ENCODE results near the gene ABLIM1.

GRCh38 chr10:114541797-114542160, 116.3 kb downstream of the ABLIM1 start:
- TF ChIP-seq, protein P1, sequence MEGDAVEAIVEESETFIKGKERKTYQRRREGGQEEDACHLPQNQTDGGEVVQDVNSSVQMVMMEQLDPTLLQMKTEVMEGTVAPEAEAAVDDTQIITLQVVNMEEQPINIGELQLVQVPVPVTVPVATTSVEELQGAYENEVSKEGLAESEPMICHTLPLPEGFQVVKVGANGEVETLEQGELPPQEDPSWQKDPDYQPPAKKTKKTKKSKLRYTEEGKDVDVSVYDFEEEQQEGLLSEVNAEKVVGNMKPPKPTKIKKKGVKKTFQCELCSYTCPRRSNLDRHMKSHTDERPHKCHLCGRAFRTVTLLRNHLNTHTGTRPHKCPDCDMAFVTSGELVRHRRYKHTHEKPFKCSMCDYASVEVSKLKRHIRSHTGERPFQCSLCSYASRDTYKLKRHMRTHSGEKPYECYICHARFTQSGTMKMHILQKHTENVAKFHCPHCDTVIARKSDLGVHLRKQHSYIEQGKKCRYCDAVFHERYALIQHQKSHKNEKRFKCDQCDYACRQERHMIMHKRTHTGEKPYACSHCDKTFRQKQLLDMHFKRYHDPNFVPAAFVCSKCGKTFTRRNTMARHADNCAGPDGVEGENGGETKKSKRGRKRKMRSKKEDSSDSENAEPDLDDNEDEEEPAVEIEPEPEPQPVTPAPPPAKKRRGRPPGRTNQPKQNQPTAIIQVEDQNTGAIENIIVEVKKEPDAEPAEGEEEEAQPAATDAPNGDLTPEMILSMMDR (conservative IDR thresholded peaks at IDR 0.05 in 1 of 2, IDR thresholded peaks at IDR 0.05 in 1 of 2; ENCODE audit: extremely low read depth in 1 of 2, insufficient read depth in 1 of 2, low read depth in 1 of 2, low read length in 2 of 2), result no peak
- no peak for TF ChIP-seq EZH2 (IDR thresholded peaks at IDR 0.05; ENCODE audit: borderline replicate concordance, low read length)
